Renal cortex interstitium (tissue), 11 donors: ENCODE data around the gene SPAG16. TPM values are rescaled to one million over a fixed set of nuclear protein-coding genes. Genes with fewer than 3 reads are reported as not detected.

Source experiments
- DNase-seq, 11 donors: peaks; one replicate each; pipeline ENCODE4 v3.0.0-alpha.2; 2013; ENCODE audit warnings: low read depth in 9 of 11, low spot score in 4 of 11; ENCODE audit errors: extremely low read depth in 1 of 11
- polyA plus RNA-seq, 3 donors: library from polyadenylated mRNA; unstranded; fragments of 120-200 nt; gene quantifications; one replicate each; pipeline ENCODE4 v1.2.1, GENCODE V29; 2013; ENCODE audit not compliant: insufficient read length in 3 of 3

The SPAG16 gene
- polyA plus RNA-seq, 3 donors, result 59.5 to 73.2 (median 60.7) TPM

DNA sequence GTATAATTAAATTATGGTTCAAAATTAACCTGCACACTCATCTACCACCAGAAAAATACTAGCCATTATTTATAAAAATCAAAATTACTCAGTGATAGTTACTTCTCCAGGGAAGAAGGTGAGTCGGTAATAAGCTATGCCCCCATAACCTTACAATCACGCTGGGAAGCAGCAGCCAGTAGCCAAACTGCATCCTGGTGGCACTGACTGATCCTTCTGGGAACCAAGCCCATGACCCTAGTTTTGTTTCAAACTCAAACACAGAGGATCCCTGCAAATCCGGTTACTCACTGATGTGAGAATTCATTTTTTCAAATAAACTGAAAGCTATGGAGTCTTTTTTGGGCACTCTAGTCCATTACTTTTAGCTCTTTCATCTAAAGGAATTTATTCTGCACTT is 1038.4 kb downstream of the SPAG16 start:
- DNase-seq, result no peak

DNA sequence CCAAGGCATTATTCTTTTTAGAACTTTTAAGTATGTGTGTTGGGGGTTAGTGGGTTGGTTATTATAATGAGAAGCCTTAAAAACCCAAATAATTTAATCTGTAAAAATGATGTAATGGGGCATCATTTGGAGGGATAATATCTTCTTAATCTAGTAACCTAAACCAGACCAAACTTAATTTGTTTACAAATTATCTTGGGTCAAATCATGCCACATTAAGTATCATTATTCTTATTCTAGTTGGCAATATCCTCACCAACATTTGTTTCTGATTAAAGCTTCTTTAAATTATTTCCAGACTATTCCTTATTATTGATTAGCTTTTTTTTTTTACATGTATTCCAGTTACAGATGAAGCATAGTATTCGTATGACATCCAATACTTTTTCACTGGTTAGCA is 1041.1 kb downstream of the SPAG16 start:
- DNase-seq, result no peak

DNA sequence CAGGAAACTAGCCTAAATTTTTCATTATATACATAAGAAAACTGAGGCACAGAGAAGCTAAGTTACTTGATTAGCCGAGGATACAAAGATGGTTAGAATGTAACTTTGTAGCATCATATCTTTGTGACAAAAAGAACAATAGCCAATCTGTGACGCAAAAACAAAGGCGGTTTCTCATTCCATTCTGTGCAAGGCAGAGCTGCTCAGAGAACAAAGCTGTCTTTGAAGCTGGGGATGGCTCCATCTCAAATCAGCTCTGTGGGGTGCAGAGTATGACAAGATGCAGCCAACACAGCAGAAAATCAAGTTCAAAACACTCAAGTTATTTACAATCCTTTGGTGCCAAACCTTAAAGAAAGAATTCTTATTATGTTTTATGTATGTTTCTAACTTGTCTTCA is 1044.7 kb downstream of the SPAG16 start:
- DNase-seq, result no peak

DNA sequence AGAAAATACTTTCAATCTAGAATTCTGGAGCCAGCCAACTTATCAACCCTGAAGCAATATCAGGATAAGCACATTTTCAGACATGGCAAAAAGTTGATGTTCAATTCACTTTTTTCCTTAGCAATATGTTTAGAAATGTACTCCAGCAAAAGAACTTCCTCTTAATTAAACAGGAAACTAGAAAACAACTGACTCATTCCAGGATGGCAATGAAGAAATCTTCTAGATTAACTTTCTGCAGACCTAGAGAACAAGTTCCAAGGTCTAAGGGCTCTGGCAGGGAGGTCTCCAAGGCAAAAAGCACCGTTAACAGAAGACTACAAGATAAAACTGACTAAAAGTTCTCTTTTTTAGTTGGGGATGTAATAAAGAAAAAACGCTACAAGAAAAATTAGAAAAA is 1057.4 kb downstream of the SPAG16 start:
- no peak for DNase-seq

DNA sequence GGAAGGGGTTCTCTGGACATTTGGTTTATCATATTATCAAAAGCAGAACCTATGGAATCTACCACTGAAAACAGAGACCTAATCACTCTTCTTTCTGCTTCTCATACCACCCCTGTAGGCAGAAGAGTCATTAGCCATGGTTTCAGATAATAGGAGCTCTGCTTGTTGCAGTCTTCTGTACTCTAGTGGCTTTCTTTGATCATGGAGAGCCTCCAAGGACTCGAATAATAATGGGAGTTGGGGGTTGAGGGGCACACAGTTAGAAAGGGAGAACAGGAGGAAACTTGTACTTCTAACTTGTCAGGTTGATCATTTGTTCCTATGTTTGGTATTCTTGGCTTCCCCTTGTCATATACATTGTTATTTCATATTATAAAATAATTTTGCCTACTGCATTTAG is 1074.2 kb downstream of the SPAG16 start:
- no peak for DNase-seq

DNA sequence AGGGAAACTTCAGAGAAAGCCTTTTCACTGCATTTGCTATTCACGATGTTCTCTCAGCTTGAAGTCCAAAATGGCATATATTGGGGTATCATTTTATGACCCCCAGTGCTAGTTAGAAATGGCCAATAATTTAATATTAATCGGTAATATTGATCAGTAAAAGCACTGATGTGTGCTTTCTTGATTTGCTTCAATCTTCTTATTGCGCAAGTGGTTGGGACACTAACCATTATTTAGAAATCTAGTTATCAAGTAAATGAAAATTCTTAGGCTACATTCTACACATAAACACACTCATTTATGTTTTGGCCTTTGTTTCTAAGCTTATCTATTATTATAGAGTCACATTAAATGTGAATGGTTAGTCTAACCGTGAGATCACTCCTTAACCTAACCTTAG is 1076.9 kb downstream of the SPAG16 start:
- no peak for DNase-seq

DNA sequence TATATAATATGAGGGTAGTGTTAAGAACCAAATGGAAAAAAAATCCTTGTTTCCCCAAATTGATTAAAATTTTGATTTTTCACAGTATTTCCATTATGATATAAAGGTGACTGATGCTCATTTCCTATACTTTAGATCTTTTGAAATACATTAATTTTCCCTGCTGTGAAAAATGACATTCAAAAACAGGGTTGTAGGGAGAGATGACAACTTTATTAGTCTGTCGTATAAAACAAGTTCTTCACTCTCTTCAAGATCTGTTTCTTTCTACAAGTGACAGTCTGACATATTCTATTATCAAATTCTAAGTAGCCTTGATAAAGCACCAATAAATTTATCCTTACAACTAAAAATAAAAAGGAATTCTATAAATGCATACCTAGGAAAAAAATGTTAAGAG is 1081.3 kb downstream of the SPAG16 start:
- DNase-seq, result no peak

DNA sequence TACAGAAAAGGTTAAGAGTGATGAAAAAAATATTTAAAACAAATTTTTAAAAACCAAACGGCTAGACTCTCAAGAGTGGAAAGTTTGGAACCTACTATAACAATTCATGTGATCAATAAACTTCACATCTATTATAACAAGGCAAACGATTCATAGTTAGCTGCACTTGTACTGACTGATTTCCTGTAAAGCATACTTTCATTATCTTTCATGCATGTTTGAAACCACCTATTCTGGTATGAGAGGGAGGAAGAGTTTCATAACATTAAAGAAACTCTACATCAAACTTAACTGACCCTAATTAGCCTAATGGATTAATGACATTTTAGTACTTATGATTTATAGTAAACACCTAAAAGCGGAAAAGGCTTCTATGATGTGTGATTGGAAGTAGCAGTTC is 1082.9 kb downstream of the SPAG16 start:
- DNase-seq, result no peak

DNA sequence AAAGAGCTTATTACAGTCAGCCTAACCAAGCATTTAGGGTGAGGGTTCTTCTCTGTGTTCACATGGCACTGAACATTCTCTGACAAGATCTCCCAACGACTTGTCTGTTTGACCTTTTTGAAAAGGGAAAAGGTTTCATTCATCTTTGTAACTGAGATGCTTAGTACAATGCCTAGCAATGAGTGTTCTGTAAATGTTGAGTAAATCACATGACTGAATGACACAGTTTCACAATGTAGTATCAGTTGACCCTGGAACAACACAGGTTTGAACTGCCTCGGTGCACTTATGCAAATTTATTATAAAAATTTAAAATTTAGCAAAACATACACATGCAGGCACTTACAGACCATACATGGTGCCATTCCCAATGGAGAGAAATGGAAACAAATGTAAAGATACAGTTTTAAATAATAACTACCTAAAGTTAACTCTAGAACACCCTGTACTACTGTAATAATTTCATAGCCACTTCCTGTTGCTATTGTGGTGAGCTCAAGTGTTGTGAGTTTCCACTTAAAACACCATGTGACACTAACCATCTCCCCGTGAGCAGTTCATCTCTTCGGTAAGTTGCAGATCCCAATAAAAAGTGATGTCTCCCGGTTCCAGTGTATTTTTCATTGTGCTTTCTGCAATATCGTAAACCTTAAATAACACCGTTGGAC is 1092.5 kb downstream of the SPAG16 start:
- no peak for DNase-seq

DNA sequence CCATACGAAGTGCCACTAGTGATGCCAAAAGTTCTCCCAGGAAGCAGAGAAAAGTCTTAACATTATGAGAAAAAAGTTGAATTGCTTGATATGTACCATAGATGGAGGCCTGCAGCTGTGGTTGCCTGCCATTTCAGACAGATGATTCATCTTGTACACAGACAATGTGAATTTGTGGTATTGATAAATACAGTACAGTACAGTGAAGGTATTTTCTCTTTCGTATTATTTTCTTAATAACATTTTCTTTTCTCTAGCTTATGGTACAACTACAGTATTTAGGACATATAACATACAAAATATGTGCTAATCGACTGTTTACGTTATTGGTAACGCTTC is 1093.0 kb downstream of the SPAG16 start:
- no peak for DNase-seq

DNA sequence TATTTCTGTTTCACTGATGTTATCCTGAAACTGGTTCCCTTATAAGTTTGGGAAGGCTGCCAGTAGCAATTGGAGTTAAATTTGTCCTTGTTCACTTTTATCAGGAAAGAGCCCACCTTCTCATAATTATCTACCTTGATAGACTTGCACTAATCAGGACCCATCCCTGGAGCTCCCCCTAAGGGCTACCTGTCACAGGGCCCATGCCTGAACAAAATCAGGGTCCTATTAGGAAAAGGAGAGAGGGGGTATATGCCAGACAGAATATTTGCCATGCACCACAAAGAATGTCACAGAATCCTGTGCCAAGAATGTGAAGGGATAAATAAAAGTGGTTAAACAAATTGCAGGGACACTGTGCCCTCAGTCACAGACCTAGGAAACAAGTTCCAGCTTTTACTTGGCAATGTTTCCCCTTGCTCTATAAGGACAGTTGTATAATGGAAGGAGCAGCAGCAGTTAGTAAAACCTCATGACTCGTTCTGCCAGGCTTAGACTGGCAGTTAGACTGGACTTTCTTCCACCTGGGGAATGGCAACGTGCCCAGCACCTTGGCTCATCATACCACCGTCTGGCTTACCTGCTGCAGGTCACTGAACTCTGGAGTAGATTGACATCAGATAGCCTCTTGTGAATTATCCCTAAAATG is 1094.3 kb downstream of the SPAG16 start:
- DNase-seq, result no peak

DNA sequence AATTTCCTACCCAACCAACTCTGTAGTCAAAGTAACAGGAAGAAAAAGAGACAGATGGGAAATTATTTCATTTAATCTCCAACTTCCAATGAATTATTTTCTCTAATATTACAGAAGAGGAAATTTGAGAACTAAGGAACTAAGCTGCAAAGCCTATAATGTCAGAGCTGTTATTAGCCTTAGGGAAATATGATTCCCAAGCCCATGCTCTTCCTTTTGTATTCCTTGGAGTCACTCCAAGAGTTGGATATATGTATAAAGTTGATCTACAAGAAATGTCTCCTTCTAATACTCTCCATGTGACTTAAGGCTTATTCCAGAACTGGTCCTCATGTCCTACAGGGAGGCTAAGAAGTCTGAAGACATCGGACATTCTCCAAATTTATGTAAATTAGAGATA is 1095.0 kb downstream of the SPAG16 start:
- peak in 4 of 11 donors; percentile 1 to 5 (median 3) for DNase-seq

DNA sequence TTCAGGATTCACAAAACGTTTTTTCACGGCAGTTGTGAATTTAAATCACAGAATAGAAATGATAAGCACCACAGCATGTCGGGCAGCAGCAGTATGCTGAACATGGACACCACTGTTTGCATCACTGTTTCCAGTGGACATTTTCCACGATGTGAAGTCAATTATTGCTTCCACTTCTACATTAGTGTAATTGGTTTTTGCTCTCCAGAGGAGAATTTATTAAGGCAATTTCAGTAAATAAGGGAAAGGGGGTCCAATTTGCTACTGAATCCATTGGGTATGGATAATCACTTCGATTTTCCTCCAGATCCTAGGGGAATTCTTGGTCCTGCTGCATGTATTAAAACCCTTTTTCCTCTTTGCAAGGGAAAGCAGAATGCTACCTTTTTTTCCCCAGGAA is 1096.4 kb downstream of the SPAG16 start:
- DNase-seq, result no peak

DNA sequence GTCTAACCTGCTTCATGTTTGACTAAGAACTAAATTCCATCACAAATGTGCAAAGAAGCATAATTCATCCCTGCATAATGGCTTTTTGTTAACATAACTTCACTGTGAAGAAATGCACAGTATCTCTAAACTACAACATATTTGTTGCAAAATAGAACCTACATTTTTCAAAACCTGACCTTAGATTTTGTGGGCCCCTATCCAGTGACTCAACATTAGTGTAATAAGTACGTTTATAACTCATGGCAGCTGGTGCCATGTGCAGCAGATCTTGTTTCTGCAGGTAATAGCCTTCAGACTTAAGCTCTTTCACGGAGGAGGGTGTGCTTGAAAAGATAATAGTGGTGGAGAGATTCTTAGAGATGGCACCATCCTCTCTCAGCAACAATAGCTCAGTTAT is 1098.0 kb downstream of the SPAG16 start:
- DNase-seq, result no peak

DNA sequence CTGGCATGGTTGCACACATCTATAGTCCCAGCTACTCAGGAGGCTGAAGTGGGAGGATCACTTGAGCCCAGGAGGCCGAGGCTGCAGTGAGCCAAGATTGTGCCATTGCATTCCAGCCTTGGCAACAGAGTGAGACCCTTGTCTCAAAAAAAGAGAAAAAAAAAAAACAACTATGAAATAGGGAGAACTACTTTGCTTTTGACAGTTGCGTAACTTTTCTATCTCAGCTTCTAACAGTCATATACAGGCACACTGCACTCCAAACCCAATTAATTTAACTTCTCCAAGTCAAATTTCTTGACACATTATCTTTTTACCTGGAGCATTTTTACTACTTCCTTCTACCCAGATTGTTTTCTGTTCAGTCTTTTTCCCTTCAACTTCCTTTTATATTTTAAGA is 1102.5 kb downstream of the SPAG16 start:
- no peak for DNase-seq

DNA sequence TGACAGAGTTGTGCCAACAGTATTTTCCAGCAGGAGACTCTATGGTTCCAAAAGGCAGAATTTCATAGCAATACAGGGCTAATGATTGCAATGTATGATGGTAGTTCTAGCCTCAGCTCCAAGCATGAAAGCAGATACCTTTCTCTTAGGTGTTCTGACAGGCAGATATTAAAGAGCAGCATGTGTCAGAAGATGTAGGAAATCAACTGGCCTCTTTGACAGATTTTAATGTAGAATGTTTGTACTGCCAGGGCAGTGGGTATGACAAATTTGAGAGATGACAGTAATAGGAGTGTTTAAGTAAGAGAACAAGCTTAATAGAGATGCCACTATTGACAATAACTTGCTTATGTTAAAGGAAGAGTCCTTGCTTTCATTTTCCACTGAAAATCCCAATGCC is 1105.1 kb downstream of the SPAG16 start:
- DNase-seq, result no peak

DNA sequence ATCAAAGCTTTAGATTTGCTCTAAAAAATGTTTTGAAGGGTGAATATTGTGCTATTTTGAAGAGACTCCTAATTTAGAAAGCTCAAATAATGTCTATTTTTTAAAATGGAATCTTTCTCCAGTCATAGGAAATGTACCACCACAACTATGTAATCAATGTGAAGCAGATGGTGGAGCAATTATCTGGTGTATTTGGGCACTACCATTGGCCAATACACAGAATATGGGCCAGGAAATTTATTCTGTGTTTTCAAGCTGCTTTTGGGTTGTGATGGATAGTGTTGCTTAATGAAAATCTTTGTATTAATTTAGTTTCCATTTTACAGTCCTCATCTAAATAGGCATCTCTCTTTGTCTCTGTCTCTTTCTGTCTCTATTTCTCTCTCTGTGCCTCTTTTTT is 1109.5 kb downstream of the SPAG16 start:
- DNase-seq, result no peak

DNA sequence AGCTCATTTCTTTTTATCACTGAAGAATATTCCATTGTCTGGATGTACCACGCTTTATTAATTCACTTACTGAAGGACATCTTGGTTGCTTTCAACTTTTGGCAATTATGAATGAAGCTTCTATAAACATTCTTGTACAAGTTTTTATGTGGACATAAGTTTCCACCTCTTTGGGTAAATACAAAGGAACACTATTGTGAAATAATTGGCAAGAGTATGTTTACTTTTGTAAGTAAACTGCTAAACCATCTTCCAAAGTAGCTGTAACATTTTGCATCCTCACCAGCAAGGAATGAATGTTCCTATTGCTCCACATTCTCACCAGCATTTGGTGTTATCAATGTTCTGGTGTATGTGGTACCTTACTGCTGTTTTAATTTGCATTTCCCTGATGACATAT is 1110.8 kb downstream of the SPAG16 start:
- DNase-seq, result no peak

DNA sequence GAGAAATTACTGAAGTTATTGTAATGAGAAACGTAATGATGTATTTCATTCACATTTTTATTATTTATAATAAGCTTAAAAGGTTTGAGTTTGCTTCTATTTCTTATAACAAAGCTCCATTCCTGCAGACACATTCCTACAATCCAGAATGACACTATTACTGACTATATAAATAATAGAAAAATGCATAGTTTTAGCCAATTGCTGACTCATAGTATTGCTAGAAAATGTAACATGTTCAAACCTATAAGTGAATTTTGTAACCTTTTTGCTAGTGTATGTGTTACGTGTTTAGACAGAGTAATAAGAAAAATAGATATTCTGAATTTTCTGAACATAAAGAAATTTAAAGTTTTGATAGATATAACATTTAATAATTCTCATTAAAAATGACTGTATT is 1117.3 kb downstream of the SPAG16 start:
- no peak for DNase-seq

DNA sequence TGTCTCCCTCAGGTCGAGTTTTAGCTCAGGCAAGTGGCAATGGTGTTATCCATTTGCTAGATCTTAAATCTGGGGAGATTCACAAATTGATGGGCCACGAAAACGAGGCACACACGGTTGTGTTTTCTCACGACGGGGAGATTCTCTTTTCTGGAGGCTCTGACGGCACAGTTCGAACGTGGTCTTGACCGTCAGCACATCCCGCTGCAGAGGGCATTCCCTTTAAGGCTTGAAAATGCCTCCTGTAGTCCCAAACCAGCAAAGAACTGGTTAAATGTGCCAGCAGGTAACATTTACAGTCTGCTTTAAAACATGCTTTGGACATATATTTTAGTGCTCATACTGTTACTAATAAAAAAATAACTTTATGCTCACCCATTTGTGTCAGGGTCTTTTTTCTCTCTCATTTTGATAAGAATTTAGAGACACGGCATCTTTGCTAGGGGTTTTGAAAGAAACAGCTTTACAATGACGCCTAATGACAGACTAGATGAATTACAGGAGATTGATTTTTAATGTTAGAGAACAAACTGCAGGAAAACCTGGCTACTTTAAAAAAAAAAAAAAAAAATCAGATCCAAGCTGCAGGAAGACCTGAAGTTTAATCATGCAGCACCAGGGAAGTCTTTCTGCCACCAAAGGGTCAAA is 1126.0 kb downstream of the SPAG16 start:
- DNase-seq, result no peak
